ENCODE measurements around the gene SP4. TPM values are rescaled to one million over a fixed set of nuclear protein-coding genes. Genes with fewer than 3 reads are reported as not detected.

Gene SP4
- total RNA-seq, 4 donors from 2014 or later: 6.7 to 13.4 (median 9.5) TPM

- ATAC-seq: no peak
- no peaks in the 10 kb centered on the region for H3K9me3 ChIP-seq
- no peak for TF ChIP-seq EP300 (IDR thresholded peaks at IDR 0.05)
- TF ChIP-seq, protein P1, sequence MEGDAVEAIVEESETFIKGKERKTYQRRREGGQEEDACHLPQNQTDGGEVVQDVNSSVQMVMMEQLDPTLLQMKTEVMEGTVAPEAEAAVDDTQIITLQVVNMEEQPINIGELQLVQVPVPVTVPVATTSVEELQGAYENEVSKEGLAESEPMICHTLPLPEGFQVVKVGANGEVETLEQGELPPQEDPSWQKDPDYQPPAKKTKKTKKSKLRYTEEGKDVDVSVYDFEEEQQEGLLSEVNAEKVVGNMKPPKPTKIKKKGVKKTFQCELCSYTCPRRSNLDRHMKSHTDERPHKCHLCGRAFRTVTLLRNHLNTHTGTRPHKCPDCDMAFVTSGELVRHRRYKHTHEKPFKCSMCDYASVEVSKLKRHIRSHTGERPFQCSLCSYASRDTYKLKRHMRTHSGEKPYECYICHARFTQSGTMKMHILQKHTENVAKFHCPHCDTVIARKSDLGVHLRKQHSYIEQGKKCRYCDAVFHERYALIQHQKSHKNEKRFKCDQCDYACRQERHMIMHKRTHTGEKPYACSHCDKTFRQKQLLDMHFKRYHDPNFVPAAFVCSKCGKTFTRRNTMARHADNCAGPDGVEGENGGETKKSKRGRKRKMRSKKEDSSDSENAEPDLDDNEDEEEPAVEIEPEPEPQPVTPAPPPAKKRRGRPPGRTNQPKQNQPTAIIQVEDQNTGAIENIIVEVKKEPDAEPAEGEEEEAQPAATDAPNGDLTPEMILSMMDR (IDR thresholded peaks at IDR 0.05): no peak
- TF ChIP-seq POLR2AphosphoS5 (IDR thresholded peaks at IDR 0.05): no peak
- TF ChIP-seq POLR2A (IDR thresholded peaks at IDR 0.05): no peak
- H3K27ac ChIP-seq: no peak overlapping the region
- no peaks in the 10 kb centered on the region for H3K36me3 ChIP-seq
- H3K27me3 ChIP-seq: no peaks in the 10 kb centered on the region
- 82 to 91% methylated on average over 4 to 6 of the region's 6 CpGs for WGBS, 2 donors (ENCODE audit: low coverage in 1 of 2)
- no peaks in the 10 kb centered on the region for H3K4me1 ChIP-seq
- no peak overlapping the region for H3K4me3 ChIP-seq
These were observed 13.0 kb upstream of the SP4 start for GRCh38 chr7:21414795-21415393.

GRCh38 chr7:21417647-21418046 lies 10.2 kb upstream of the SP4 start:
- Histone ChIP-seq H3K27me3 (no peaks in the 10 kb centered on the region), H3K9me3 (no peaks in the 10 kb centered on the region), H3K4me1 (no peaks in the 10 kb centered on the region), H3K27ac (no peak overlapping the region), H3K4me3 (no peak overlapping the region), H3K36me3 (no peaks in the 10 kb centered on the region)
- ATAC-seq: no peak
- 67 to 73% methylated on average over 1 to 4 of the region's 4 CpGs for WGBS, 2 donors (ENCODE audit: low coverage in 1 of 2)
- TF ChIP-seq POLR2A (IDR thresholded peaks at IDR 0.05): no peak
- no peak for TF ChIP-seq EP300 (IDR thresholded peaks at IDR 0.05)
- TF ChIP-seq POLR2AphosphoS5 (IDR thresholded peaks at IDR 0.05): no peak
- TF ChIP-seq, protein P1 (IDR thresholded peaks at IDR 0.05): no peak

- TF ChIP-seq EP300 (IDR thresholded peaks at IDR 0.05): no peak
- no peak for TF ChIP-seq POLR2AphosphoS5 (IDR thresholded peaks at IDR 0.05)
- no peak for TF ChIP-seq POLR2A (IDR thresholded peaks at IDR 0.05)
- Histone ChIP-seq H3K9me3 (no peaks in the 10 kb centered on the region), H3K4me3 (no peak overlapping the region), H3K36me3 (no peaks in the 10 kb centered on the region), H3K27ac (no peak overlapping the region), H3K4me1 (peaks cover 0 to 8% (median 6%) of the 10 kb centered on the region in 3 donors), H3K27me3 (no peaks in the 10 kb centered on the region)
- no peak for ATAC-seq
These were observed 5.1 kb upstream of the SP4 start for GRCh38 chr7:21422751-21423150.

- H3K36me3 ChIP-seq: peaks cover 0 to 8% of the 10 kb centered on the region in 2 donors
- no peak for ATAC-seq
- 92 to 100% methylated on average over 1 to 4 of the region's 10 CpGs for WGBS, 2 donors (ENCODE audit: low coverage in 1 of 2)
- no peaks in the 10 kb centered on the region for H3K27me3 ChIP-seq
- no peak for TF ChIP-seq EP300 (IDR thresholded peaks at IDR 0.05)
- no peak for TF ChIP-seq POLR2A (IDR thresholded peaks at IDR 0.05)
- TF ChIP-seq, protein P1 (IDR thresholded peaks at IDR 0.05): no peak
- no peak for TF ChIP-seq POLR2AphosphoS5 (IDR thresholded peaks at IDR 0.05)
- no peak overlapping the region for H3K4me3 ChIP-seq
- H3K4me1 ChIP-seq: peaks cover 1 to 26% (median 6%) of the 10 kb centered on the region in 3 donors
- H3K9me3 ChIP-seq: no peaks in the 10 kb centered on the region
- no peak overlapping the region for H3K27ac ChIP-seq
These were observed 2.6 kb upstream of the SP4 start for GRCh38 chr7:21425290-21425689.

GRCh38 chr7:21426286-21427181 lies 1.3 kb upstream of the SP4 start:
- no peak for TF ChIP-seq POLR2A (IDR thresholded peaks at IDR 0.05)
- TF ChIP-seq, protein P1 (IDR thresholded peaks at IDR 0.05): no peak
- no peak for TF ChIP-seq POLR2AphosphoS5 (IDR thresholded peaks at IDR 0.05)
- Histone ChIP-seq H3K4me1 (peaks cover 2 to 39% (median 6%) of the 10 kb centered on the region in 3 donors), H3K27me3 (no peaks in the 10 kb centered on the region), H3K36me3 (peaks cover 0 to 9% of the 10 kb centered on the region in 2 donors), H3K27ac (peak overlapping the region in 3 of 4 donors; percentile 97 to 99 (median 98)), H3K9me3 (no peaks in the 10 kb centered on the region), H3K4me3 (peak overlapping the region; percentile 20 to 79)
- no peak for ATAC-seq
- 3 to 25% methylated on average over 2 to 17 of the region's 35 CpGs for WGBS, 2 donors (ENCODE audit: low coverage in 1 of 2)

Measured in gastroesophageal sphincter (tissue), 4 donors.